ENCODE results near the gene MTMR12.

MTMR12 gene

GRCh38 chr5:32353420-32353819 is 40.7 kb upstream of the MTMR12 start:
- no peak overlapping the region for H3K4me3 ChIP-seq (ENCODE audit: low read length)
- DNase-seq (ENCODE audit: low read depth): no peak
- TF ChIP-seq, protein P1, sequence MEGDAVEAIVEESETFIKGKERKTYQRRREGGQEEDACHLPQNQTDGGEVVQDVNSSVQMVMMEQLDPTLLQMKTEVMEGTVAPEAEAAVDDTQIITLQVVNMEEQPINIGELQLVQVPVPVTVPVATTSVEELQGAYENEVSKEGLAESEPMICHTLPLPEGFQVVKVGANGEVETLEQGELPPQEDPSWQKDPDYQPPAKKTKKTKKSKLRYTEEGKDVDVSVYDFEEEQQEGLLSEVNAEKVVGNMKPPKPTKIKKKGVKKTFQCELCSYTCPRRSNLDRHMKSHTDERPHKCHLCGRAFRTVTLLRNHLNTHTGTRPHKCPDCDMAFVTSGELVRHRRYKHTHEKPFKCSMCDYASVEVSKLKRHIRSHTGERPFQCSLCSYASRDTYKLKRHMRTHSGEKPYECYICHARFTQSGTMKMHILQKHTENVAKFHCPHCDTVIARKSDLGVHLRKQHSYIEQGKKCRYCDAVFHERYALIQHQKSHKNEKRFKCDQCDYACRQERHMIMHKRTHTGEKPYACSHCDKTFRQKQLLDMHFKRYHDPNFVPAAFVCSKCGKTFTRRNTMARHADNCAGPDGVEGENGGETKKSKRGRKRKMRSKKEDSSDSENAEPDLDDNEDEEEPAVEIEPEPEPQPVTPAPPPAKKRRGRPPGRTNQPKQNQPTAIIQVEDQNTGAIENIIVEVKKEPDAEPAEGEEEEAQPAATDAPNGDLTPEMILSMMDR (conservative IDR thresholded peaks at IDR 0.05; ENCODE audit: low read length): no peak

- no peak for DNase-seq (ENCODE audit: low read depth)
- TF ChIP-seq, protein P1 (conservative IDR thresholded peaks at IDR 0.05; ENCODE audit: low read length): no peak
Measured at GRCh38 chr5:32352685-32353084, 39.9 kb upstream of the MTMR12 start.

DNA sequence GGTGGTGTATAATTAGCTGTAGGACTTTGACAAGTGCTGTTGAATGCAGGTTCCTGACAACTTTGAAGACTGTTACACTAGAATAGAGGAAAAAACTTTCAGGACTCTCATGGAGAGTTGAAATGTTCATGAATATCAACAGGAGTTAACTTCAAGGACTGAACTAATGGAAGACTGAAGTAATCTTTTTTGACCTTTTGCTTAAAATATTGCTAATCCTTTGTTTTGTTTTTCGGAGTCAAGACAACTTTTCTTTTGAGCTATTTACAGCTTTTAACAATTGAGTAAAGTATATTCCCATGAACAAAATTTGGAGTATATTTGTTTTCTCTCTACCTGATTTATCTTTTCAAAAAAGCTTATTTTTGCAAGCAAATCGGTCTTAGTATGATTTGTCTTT is 34.1 kb upstream of the MTMR12 start:
- H3K4me3 ChIP-seq (ENCODE audit: low read length): no peak overlapping the region
- TF ChIP-seq, protein P1 (conservative IDR thresholded peaks at IDR 0.05; ENCODE audit: low read length): no peak
- DNase-seq (ENCODE audit: low read depth): no peak

More at GRCh38 chr5:32352685-32353084, 39.9 kb upstream of the MTMR12 start:
- no peak overlapping the region for H3K4me3 ChIP-seq (ENCODE audit: low read length)

DNA sequence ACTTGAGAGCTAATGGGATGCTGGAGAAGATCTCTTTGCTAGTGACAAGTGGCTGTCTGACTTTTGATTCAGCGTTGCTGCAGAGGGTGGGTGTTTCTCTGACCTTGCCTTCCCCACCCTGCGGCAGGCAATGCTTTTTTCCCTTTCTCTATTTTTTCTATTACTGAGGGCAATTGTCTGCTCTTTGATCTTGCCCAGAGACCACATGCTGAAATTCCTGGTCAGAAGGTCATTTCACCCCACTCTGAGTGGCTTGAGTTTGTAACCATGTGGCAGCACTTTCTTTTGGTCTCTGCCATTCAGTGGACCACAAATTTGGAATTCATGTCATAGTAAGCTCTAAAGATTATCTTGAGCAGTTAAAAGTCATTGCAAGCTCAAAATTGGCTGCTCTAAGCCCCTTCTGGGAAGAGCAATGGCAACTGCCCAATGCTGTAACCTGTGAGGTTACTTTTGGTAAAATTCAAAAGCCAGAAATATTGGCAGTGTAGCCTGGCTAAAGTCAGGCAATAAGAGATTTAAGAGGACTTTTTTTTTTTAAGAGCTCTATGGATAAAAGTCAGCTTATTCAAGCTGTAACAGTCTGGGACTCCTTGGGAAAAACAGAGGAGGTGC is 30.4 kb upstream of the MTMR12 start:
- TF ChIP-seq, protein P1 (conservative IDR thresholded peaks at IDR 0.05; ENCODE audit: low read length): no peak
- H3K4me3 ChIP-seq (ENCODE audit: low read length): no peak overlapping the region
- no peak for DNase-seq (ENCODE audit: low read depth)

GRCh38 chr5:32342656-32343055 is 29.9 kb upstream of the MTMR12 start:
- TF ChIP-seq, protein P1 (conservative IDR thresholded peaks at IDR 0.05; ENCODE audit: low read length): no peak
- no peak overlapping the region for H3K4me3 ChIP-seq (ENCODE audit: low read length)
- no peak for DNase-seq (ENCODE audit: low read depth)

- H3K4me3 ChIP-seq (ENCODE audit: low read length): no peak overlapping the region
Measured at GRCh38 chr5:32339878-32340277, 27.1 kb upstream of the MTMR12 start.

GRCh38 chr5:32339198-32339597 is 26.5 kb upstream of the MTMR12 start:
- TF ChIP-seq, protein P1 (conservative IDR thresholded peaks at IDR 0.05; ENCODE audit: low read length): no peak
- no peak for DNase-seq (ENCODE audit: low read depth)
- no peak overlapping the region for H3K4me3 ChIP-seq (ENCODE audit: low read length)

More at GRCh38 chr5:32339878-32340277, 27.1 kb upstream of the MTMR12 start:
- no peak for DNase-seq (ENCODE audit: low read depth)
- TF ChIP-seq, protein P1 (conservative IDR thresholded peaks at IDR 0.05; ENCODE audit: low read length): no peak

Measured in AG10803 (cell line).